NCI-H510A (cell line): ENCODE data around the gene USP24.

Source experiments
- DNase-seq: peaks from one replicate; lab custom pipeline; 2025; lab: John Stamatoyannopoulos, UW

The USP24 gene

GRCh38 chr1:55156093-55156492, 59.1 kb downstream of the USP24 start:
- DNase-seq: no peak

GRCh38 chr1:55155522-55155921, 59.6 kb downstream of the USP24 start:
- DNase-seq: peak; percentile 5

GRCh38 chr1:55154616-55155015, 60.5 kb downstream of the USP24 start:
- no peak for DNase-seq

GRCh38 chr1:55153031-55153430, 62.1 kb downstream of the USP24 start:
- DNase-seq: no peak

- no peak for DNase-seq
Measured at GRCh38 chr1:55150880-55151588, 64.1 kb downstream of the USP24 start.

GRCh38 chr1:55148676-55149075, 66.5 kb downstream of the USP24 start:
- no peak for DNase-seq

- no peak for DNase-seq
Measured at GRCh38 chr1:55147524-55147923, 67.6 kb downstream of the USP24 start.

- DNase-seq: no peak
Measured at GRCh38 chr1:55146781-55147180, 68.4 kb downstream of the USP24 start.

GRCh38 chr1:55144886-55145285, 70.3 kb downstream of the USP24 start:
- DNase-seq: no peak

GRCh38 chr1:55143684-55144083, 71.5 kb downstream of the USP24 start:
- DNase-seq: peak; percentile 40

GRCh38 chr1:55141295-55141893, 73.8 kb downstream of the USP24 start:
- DNase-seq: no peak

- peak; percentile 49 for DNase-seq
Measured at GRCh38 chr1:55140546-55140983, 74.6 kb downstream of the USP24 start.

GRCh38 chr1:55140137-55140536, 75.0 kb downstream of the USP24 start:
- no peak for DNase-seq

GRCh38 chr1:55138823-55139222, 76.3 kb downstream of the USP24 start:
- no peak for DNase-seq

- DNase-seq: no peak
Measured at GRCh38 chr1:55134152-55134808, 80.9 kb downstream of the USP24 start.

GRCh38 chr1:55131801-55132200, 83.4 kb downstream of the USP24 start:
- DNase-seq: no peak

- DNase-seq: no peak
Measured at GRCh38 chr1:55131218-55131617, 83.9 kb downstream of the USP24 start.

- DNase-seq: no peak
Measured at GRCh38 chr1:55129194-55129728, 85.9 kb downstream of the USP24 start.

- DNase-seq: no peak
Measured at GRCh38 chr1:55128418-55128995, 86.7 kb downstream of the USP24 start.

GRCh38 chr1:55127827-55128343, 87.3 kb downstream of the USP24 start:
- no peak for DNase-seq

- DNase-seq: no peak
Measured at GRCh38 chr1:55124470-55124869, 90.7 kb downstream of the USP24 start.

- DNase-seq: no peak
Measured at GRCh38 chr1:55120538-55120937, 94.6 kb downstream of the USP24 start.
